HCEC 1CT (cell line): ENCODE measurements around the gene ZFAND5.

Source experiments
- DNase-seq: peaks from one replicate; pipeline ENCODE4 v3.0.0-alpha.2; 2017

The ZFAND5 gene

GRCh38 chr9:72322259-72322658, 42.7 kb downstream of the ZFAND5 start:
- DNase-seq: no peak

- peak; percentile 19 for DNase-seq
Measured at GRCh38 chr9:72315510-72316311, 49.3 kb downstream of the ZFAND5 start.

- DNase-seq: no peak
Measured at GRCh38 chr9:72315089-72315509, 49.9 kb downstream of the ZFAND5 start.

GRCh38 chr9:72313507-72313906, 51.5 kb downstream of the ZFAND5 start:
- DNase-seq: no peak

GRCh38 chr9:72312386-72312987, 52.5 kb downstream of the ZFAND5 start:
- DNase-seq: no peak

- DNase-seq: no peak
Measured at GRCh38 chr9:72309364-72310133, 55.5 kb downstream of the ZFAND5 start.

- no peak for DNase-seq
Measured at GRCh38 chr9:72306761-72307160, 58.2 kb downstream of the ZFAND5 start.

- no peak for DNase-seq
Measured at GRCh38 chr9:72305707-72306106, 59.3 kb downstream of the ZFAND5 start.

GRCh38 chr9:72305102-72305546, 59.9 kb downstream of the ZFAND5 start:
- peak; percentile 35 for DNase-seq

- no peak for DNase-seq
Measured at GRCh38 chr9:72304538-72304937, 60.5 kb downstream of the ZFAND5 start.
